Astrocyte of the spinal cord (primary cell): Measurements from ENCODE around the gene TMEM123.

Experiments used
- DNase-seq: peaks from one replicate; pipeline ENCODE4 v3.0.0; 2011; ENCODE audit warnings: low read depth, low spot score
- H3K4me3 ChIP-seq: 2 replicates; pipeline ENCODE4 v1.5.1; 2011; ENCODE audit warnings: low read depth, mild to moderate bottlenecking, low read length, moderate library complexity
- CTCF ChIP-seq: IDR thresholded peaks from 2 replicates; pipeline ENCODE4 v1.5.1; 2012; ENCODE audit warnings: low read depth, mild to moderate bottlenecking, low read length, inconsistent platforms
- in situ Hi-C: cut with HindIII; loops from 2 replicates; pipeline ENCODE4 v1.10.0; 2017; ENCODE audit warnings: low sequenced_read_pairs

The TMEM123 gene

DNA sequence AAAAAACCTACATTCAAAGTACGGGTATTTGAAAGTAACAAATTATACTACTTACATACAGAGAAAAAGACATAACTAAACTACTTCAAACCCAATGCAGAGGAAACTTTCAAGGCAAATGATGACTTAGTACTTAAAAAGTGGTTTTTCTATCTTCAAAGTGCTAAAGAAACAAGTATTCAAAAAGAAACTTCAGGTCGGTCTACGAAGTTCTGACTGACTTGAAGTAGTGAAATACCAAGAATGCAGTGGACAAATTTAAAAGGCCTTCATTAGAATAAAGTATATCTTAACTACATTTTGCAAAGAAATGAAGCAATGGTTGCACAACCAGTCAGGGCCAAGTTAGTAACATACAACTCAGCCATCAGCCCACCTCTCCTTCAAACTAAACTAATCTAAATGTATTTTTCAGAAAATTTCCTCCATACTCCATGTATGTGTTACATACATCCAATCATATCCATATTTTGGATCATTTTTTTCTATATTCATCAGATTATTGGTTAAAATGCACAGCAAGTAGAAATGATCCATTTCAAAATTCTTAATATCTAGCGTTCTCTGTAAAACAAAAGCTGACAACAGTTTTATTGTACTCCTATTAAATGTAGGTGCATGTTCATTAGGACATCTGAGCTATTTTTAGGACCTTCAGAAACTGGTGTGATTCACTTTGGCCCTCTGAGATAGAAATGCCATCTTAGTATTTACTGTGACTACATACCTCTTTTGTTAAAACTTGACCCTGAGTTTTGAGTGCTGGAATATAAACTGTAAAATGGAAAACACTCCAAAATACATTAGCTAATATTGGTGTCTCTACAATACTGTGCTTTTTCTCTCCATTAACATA lies 55.6 kb downstream of the TMEM123 start:
- in situ Hi-C loops = no loop called here
- DNase-seq = no peak
- TF ChIP-seq CTCF = no peak

GRCh38 chr11:102395720-102396393 lies 56.7 kb downstream of the TMEM123 start:
- TF ChIP-seq CTCF = no peak
- no peak for DNase-seq
- in situ Hi-C loops = no loop called here
- H3K4me3 ChIP-seq = no peak overlapping the region

More for the DNA sequence above, 55.6 kb downstream of the TMEM123 start:
- no peak overlapping the region for H3K4me3 ChIP-seq

DNA sequence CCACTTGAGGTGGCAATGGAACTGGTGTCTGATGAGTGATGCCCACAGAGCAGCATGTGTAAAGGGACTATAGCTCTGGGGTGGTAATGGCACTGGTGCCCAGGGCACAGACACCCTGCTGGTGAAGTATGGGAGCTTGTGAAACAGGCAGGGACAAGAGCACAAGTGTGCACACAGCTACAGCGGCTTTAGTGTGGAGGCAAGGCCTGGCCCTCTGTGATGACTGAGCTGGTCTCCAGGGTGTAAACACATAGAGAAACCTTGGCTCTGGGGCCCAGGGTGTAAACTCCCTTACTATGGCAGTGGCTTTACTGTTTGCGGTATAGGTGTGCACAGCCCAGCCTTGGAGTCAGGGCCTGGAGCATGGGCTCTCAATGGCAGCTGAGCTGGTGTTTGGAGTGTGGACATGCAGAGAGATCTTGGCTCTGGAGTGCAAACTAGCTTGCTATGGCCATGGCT lies 59.3 kb downstream of the TMEM123 start:
- in situ Hi-C loops = no loop called here
- no peak overlapping the region for H3K4me3 ChIP-seq

GRCh38 chr11:102391549-102392237 lies 60.9 kb downstream of the TMEM123 start:
- DNase-seq = no peak
- in situ Hi-C loops = no loop called here
- H3K4me3 ChIP-seq = no peak overlapping the region
- no peak for TF ChIP-seq CTCF

More for the DNA sequence above, 59.3 kb downstream of the TMEM123 start:
- no peak for TF ChIP-seq CTCF
- no peak for DNase-seq

- no peak overlapping the region for H3K4me3 ChIP-seq
- in situ Hi-C loops = no loop called here
- DNase-seq = peak; percentile 60
- peak; percentile 95 for TF ChIP-seq CTCF
Measured at GRCh38 chr11:102390667-102391465, 61.7 kb downstream of the TMEM123 start.

- no peak overlapping the region for H3K4me3 ChIP-seq
- no peak for TF ChIP-seq CTCF
- in situ Hi-C loops = no loop called here
- no peak for DNase-seq
Measured at GRCh38 chr11:102389253-102389652, 63.3 kb downstream of the TMEM123 start.
